ENCODE measurements around the gene TNFRSF14. TPM values are rescaled to one million over a fixed set of nuclear protein-coding genes. Genes with fewer than 3 reads are reported as not detected.

Gene TNFRSF14
- total RNA-seq, 1 donor from 2014 or later, result 152 TPM

GRCh38 chr1:2560299-2561073, 4.3 kb downstream of the TNFRSF14 start:
- H3K36me3 ChIP-seq, result peaks cover 67% of the 10 kb centered on the region
- TF ChIP-seq CTCF (IDR thresholded peaks at IDR 0.05), result no peak
- ATAC-seq (no peak), DNase-seq (no peak)
- peaks cover 31% of the 10 kb centered on the region for H3K4me1 ChIP-seq
- H3K27ac ChIP-seq, result peak overlapping the region; percentile 6
- no peaks in the 10 kb centered on the region for H3K9me3 ChIP-seq
- intact Hi-C loops (cut with DNase I), result no loop called here
- H3K27me3 ChIP-seq (ENCODE audit: low read depth), result no peaks in the 10 kb centered on the region
- no peak overlapping the region for H3K4me3 ChIP-seq

- Histone ChIP-seq H3K27me3 (ENCODE audit: low read depth) (no peaks in the 10 kb centered on the region), H3K4me3 (no peak overlapping the region), H3K4me1 (peaks cover 27% of the 10 kb centered on the region), H3K36me3 (peaks cover 67% of the 10 kb centered on the region), H3K27ac (no peak overlapping the region), H3K9me3 (no peaks in the 10 kb centered on the region)
- intact Hi-C loops (cut with DNase I), result no loop called here
- DNase-seq (no peak), ATAC-seq (no peak)
- TF ChIP-seq CTCF (IDR thresholded peaks at IDR 0.05), result no peak
Measured at GRCh38 chr1:2561446-2561845, 5.3 kb downstream of the TNFRSF14 start.

GRCh38 chr1:2561898-2562895, 6.0 kb downstream of the TNFRSF14 start:
- Histone ChIP-seq H3K36me3 (peaks cover 67% of the 10 kb centered on the region), H3K27me3 (ENCODE audit: low read depth) (no peaks in the 10 kb centered on the region), H3K4me1 (peaks cover 24% of the 10 kb centered on the region), H3K4me3 (no peak overlapping the region), H3K9me3 (no peaks in the 10 kb centered on the region), H3K27ac (no peak overlapping the region)
- intact Hi-C loops (cut with DNase I), result no loop called here
- no peak for DNase-seq
- ATAC-seq, result peak in 1 of 2 donors; percentile 18
- peak; percentile 47 for TF ChIP-seq CTCF (IDR thresholded peaks at IDR 0.05)

GRCh38 chr1:2563205-2563604, 7.0 kb downstream of the TNFRSF14 start:
- no peak for TF ChIP-seq CTCF (IDR thresholded peaks at IDR 0.05)
- ATAC-seq, result no peak
- H3K36me3 ChIP-seq, result peaks cover 58% of the 10 kb centered on the region
- no peaks in the 10 kb centered on the region for H3K27me3 ChIP-seq (ENCODE audit: low read depth)
- no peak overlapping the region for H3K27ac ChIP-seq
- H3K4me3 ChIP-seq, result no peak overlapping the region
- peaks cover 14% of the 10 kb centered on the region for H3K4me1 ChIP-seq
- H3K9me3 ChIP-seq, result no peaks in the 10 kb centered on the region
- DNase-seq, result no peak
- intact Hi-C loops (cut with DNase I), result no loop called here

GRCh38 chr1:2564006-2564814, 8.0 kb downstream of the TNFRSF14 start:
- Histone ChIP-seq H3K9me3 (no peaks in the 10 kb centered on the region), H3K27me3 (ENCODE audit: low read depth) (no peaks in the 10 kb centered on the region), H3K4me3 (no peak overlapping the region), H3K36me3 (peaks cover 48% of the 10 kb centered on the region), H3K27ac (no peak overlapping the region), H3K4me1 (peaks cover 7% of the 10 kb centered on the region)
- no peak for TF ChIP-seq CTCF (IDR thresholded peaks at IDR 0.05)
- intact Hi-C loops (cut with DNase I), result no loop called here
- ATAC-seq, result no peak
- no peak for DNase-seq

Data from lower lobe of right lung (tissue), 2 donors.